H9 (cell line): Measurements from ENCODE around the gene FAM185A. TPM values are rescaled to one million over a fixed set of nuclear protein-coding genes. Genes with fewer than 3 reads are reported as not detected.

Experiments used
- DNase-seq: peaks from one replicate; pipeline ENCODE4 v3.0.0-alpha.2; 2017
- H2AFZ ChIP-seq: one replicate; pipeline ENCODE4 v1.6.1; 2013; ENCODE audit warnings: mild to moderate bottlenecking, low read length, control low read depth, moderate library complexity
- H2AK5ac ChIP-seq: 2 replicates; pipeline ENCODE4 v1.6.1; 2013; ENCODE audit warnings: low read length, control low read depth, mixed read lengths; ENCODE audit not compliant: insufficient read length
- H2BK120ac ChIP-seq: one replicate; pipeline ENCODE4 v1.6.1; 2013; ENCODE audit warnings: low read depth, mild to moderate bottlenecking, low read length, control low read depth, inconsistent platforms; ENCODE audit not compliant: poor library complexity, severe bottlenecking
- H2BK12ac ChIP-seq: 2 replicates; pipeline ENCODE4 v1.6.1; 2013; ENCODE audit warnings: low read length, control low read depth, mixed read lengths, low read depth; ENCODE audit not compliant: insufficient read length
- H2BK15ac ChIP-seq: 2 replicates; pipeline ENCODE4 v1.6.1; 2013; ENCODE audit warnings: low read depth, low read length, control low read depth
- H2BK20ac ChIP-seq: one replicate; pipeline ENCODE4 v1.6.1; 2013; ENCODE audit warnings: low read depth, mild to moderate bottlenecking, low read length, control low read depth, inconsistent platforms; ENCODE audit not compliant: poor library complexity, severe bottlenecking
- H2BK5ac ChIP-seq: 2 replicates; pipeline ENCODE4 v1.6.1; 2013; ENCODE audit warnings: low read length, control low read depth, mixed read lengths; ENCODE audit not compliant: insufficient read length
- H3K14ac ChIP-seq: 2 replicates; pipeline ENCODE4 v1.6.1; 2013; ENCODE audit warnings: low read length, control low read depth; ENCODE audit not compliant: insufficient read depth
- H3K18ac ChIP-seq: 2 replicates; pipeline ENCODE4 v1.6.1; 2013; ENCODE audit warnings: low read depth, mild to moderate bottlenecking, mixed read lengths, low read length, control low read depth; ENCODE audit not compliant: insufficient read length
- H3K23ac ChIP-seq: 2 replicates; pipeline ENCODE4 v1.6.1; 2013; ENCODE audit warnings: low read length, control low read depth, mixed read lengths, low read depth; ENCODE audit not compliant: insufficient read length
- H3K23me2 ChIP-seq: 2 replicates; pipeline ENCODE4 v1.6.1; 2013; ENCODE audit warnings: low read depth, mild to moderate bottlenecking, mixed read lengths, low read length, control low read depth; ENCODE audit not compliant: insufficient read length, poor library complexity, severe bottlenecking
- H3K27ac ChIP-seq: 2 replicates; pipeline ENCODE4 v1.5.1; 2013; ENCODE audit warnings: low read length, control low read depth, mixed read lengths, low read depth; ENCODE audit not compliant: insufficient read length
- H3K27me3 ChIP-seq: 2 replicates; pipeline ENCODE4 v1.6.1; 2013; ENCODE audit warnings: low read length, control low read depth, inconsistent platforms; ENCODE audit not compliant: insufficient read depth
- H3K4ac ChIP-seq: 2 replicates; pipeline ENCODE4 v1.6.1; 2013; ENCODE audit warnings: low read depth, mild to moderate bottlenecking, control low read depth, inconsistent platforms, low read length, moderate library complexity
- H3K4me1 ChIP-seq: 2 replicates; pipeline ENCODE4 v1.6.1; 2013; ENCODE audit warnings: low read length, control low read depth, inconsistent platforms; ENCODE audit not compliant: insufficient read depth
- H3K4me2 ChIP-seq: 2 replicates; pipeline ENCODE4 v1.6.1; 2013; ENCODE audit warnings: low read length, control low read depth, mixed read lengths; ENCODE audit not compliant: insufficient read length, insufficient read depth
- H3K56ac ChIP-seq: 2 replicates; pipeline ENCODE4 v1.6.1; 2013; ENCODE audit warnings: low read depth, mild to moderate bottlenecking, mixed read lengths, low read length, control low read depth; ENCODE audit not compliant: insufficient read length
- H3K79me1 ChIP-seq: 2 replicates; pipeline ENCODE4 v1.6.1; 2013; ENCODE audit warnings: low read depth, mild to moderate bottlenecking, moderate library complexity, low read length, control low read depth, inconsistent platforms; ENCODE audit not compliant: insufficient read depth, poor library complexity, severe bottlenecking
- H3K79me2 ChIP-seq: 2 replicates; pipeline ENCODE4 v1.6.1; 2013; ENCODE audit warnings: low read length, control low read depth, inconsistent platforms; ENCODE audit not compliant: insufficient read depth
- H3K9ac ChIP-seq: 2 replicates; pipeline ENCODE4 v1.6.1; 2013; ENCODE audit warnings: low read length, control low read depth, mixed read lengths; ENCODE audit not compliant: insufficient read length; ENCODE audit errors: extremely low read depth
- H3K9me3 ChIP-seq: one replicate; pipeline ENCODE4 v1.6.1; 2013; ENCODE audit warnings: low read depth, low read length, inconsistent platforms; ENCODE audit not compliant: control insufficient read depth
- H3T11ph ChIP-seq: one replicate; pipeline ENCODE4 v1.6.1; 2013; ENCODE audit warnings: mild to moderate bottlenecking, low read length, control low read depth, inconsistent platforms
- H4K20me1 ChIP-seq: one replicate; pipeline ENCODE4 v1.6.1; 2013; ENCODE audit not compliant: control insufficient read depth, insufficient read length, insufficient read depth
- H4K5ac ChIP-seq: 2 replicates; pipeline ENCODE4 v1.6.1; 2013; ENCODE audit warnings: low read depth, mild to moderate bottlenecking, mixed read lengths, low read length, control low read depth; ENCODE audit not compliant: insufficient read length
- H4K8ac ChIP-seq: replicated peaks from 2 replicates; pipeline ENCODE4 v1.6.1; 2013; ENCODE audit warnings: low read length, control low read depth, mixed read lengths, low read depth; ENCODE audit not compliant: insufficient read length
- H4K91ac ChIP-seq: 2 replicates; pipeline ENCODE4 v1.6.1; 2013; ENCODE audit warnings: low read depth, mild to moderate bottlenecking, moderate library complexity, mixed read lengths, low read length, control low read depth; ENCODE audit not compliant: insufficient read length
- H3K27ac Mint-ChIP-seq, 3 experiments: 2 replicates in 2 of 3; 3 replicates in 1 of 3; pipeline ENCODE4 v1.8.0; 2020 to 2021; ENCODE audit warnings: mixed read lengths in 3 of 3, mild to moderate bottlenecking in 1 of 3, moderate library complexity in 1 of 3
- H3K27me3 Mint-ChIP-seq: 2 replicates; pipeline ENCODE4 v1.8.0; 2021; ENCODE audit warnings: low read depth, mild to moderate bottlenecking, moderate library complexity, mixed read lengths
- H3K36me3 Mint-ChIP-seq, 3 experiments: 2 replicates in 2 of 3; 3 replicates in 1 of 3; pipeline ENCODE4 v1.8.0; 2020 to 2021; ENCODE audit warnings: low read depth in 3 of 3, mixed read lengths in 3 of 3; ENCODE audit not compliant: insufficient read depth in 1 of 3
- H3K4me1 Mint-ChIP-seq, 2 experiments: 2 replicates each; pipeline ENCODE4 v1.8.0; 2020; ENCODE audit warnings: mixed read lengths in 2 of 2
- H3K4me3 Mint-ChIP-seq, 2 experiments: 2 replicates in 1 of 2; 3 replicates in 1 of 2; pipeline ENCODE4 v1.8.0; 2020 to 2021; ENCODE audit warnings: mild to moderate bottlenecking in 2 of 2, mixed read lengths in 2 of 2, moderate library complexity in 1 of 2
- H3K9me3 Mint-ChIP-seq, 2 experiments: 2 replicates in 1 of 2; 3 replicates in 1 of 2; pipeline ENCODE4 v1.8.0; 2020; ENCODE audit warnings: mild to moderate bottlenecking in 2 of 2, mixed read lengths in 2 of 2, moderate library complexity in 1 of 2
- WGBS: extraction: QIAGEN DNeasy Blood & Tissue Kit; methylation state at CpG from one replicate; pipeline ENCODE4 v1.1.7; 2013; ENCODE audit warnings: missing lambda C conversion rate, low lambda C conversion rate, mixed read lengths; ENCODE audit not compliant: insufficient read length; ENCODE audit errors: extremely low coverage; 5-methylcytosine and 5-hydroxymethylcytosine counted together
- total RNA-seq: library from RNA; stranded (reverse); gene quantifications from 2 replicates; pipeline ENCODE4 v1.2.1, GENCODE V29; 2021
- TF ChIP-seq, protein P1 (sequence below): fragments of 200-600 bp; sonication (generic); conservative IDR thresholded peaks from 3 replicates; pipeline ENCODE4 v1.8.0; 2021; ENCODE audit warnings: antibody characterized with exemption, mild to moderate bottlenecking

The FAM185A gene
- total RNA-seq, 1 experiment from 2014 or later = 7.0 TPM

DNA sequence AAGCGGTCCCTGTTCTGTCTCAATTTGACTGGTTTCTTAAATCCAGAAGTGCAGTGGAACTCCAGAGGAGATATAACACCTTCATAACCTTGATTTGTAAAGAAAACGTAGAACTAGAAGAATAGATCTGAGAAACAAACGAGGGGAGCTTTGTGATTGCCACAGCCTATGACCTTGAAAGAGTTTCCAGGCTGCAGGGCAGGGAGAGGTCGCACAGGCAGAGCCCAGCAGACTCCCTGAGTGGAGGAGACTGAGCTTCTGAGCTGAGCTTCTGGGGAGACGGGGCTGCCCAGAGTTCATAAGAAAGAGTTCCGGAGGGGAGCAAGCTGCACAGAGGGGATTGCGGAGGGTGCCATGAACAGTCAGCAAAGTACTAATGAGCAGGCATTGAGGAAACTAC, 57.8 kb downstream of the FAM185A start:
- Histone ChIP-seq H4K91ac (no peak overlapping the region), H2BK120ac (no peak overlapping the region), H3K56ac (no peak overlapping the region), H3K27ac (no peak overlapping the region), H2BK5ac (no peak overlapping the region), H3K79me2 (no peaks in the 10 kb centered on the region), H3K18ac (no peak overlapping the region), H3K9me3 (no peaks in the 10 kb centered on the region), H3K14ac (no peak overlapping the region), H3K4ac (no peak overlapping the region), H2BK12ac (no peak overlapping the region), H4K20me1 (no peaks in the 10 kb centered on the region), H3K4me2 (no peak overlapping the region), H3K23me2 (no peaks in the 10 kb centered on the region), H2BK20ac (no peak overlapping the region), H2BK15ac (no peak overlapping the region), H3K27me3 (no peaks in the 10 kb centered on the region), H4K5ac (no peak overlapping the region), H3T11ph (no peak overlapping the region), H4K8ac (no peak overlapping the region), H3K79me1 (no peaks in the 10 kb centered on the region), H3K23ac (no peak overlapping the region), H2AFZ (no peak overlapping the region), H2AK5ac (no peak overlapping the region), H3K4me1 (no peaks in the 10 kb centered on the region), H3K9ac (no peak overlapping the region)
- Mint-ChIP-seq H3K9me3 (peaks cover 21 to 24% of the 10 kb centered on the region in 2 experiments), H3K27me3 (peaks cover 1% of the 10 kb centered on the region; the same call in 1 of the 2 replicates), H3K36me3 (peaks cover 4 to 25% (median 19%) of the 10 kb centered on the region in 3 experiments), H3K4me1 (no peaks in the 10 kb centered on the region), H3K4me3 (no peak overlapping the region), H3K27ac (peak overlapping the region in 1 of 3 experiments; percentile 70; a peak in 3 of 7 replicates)
- no peak for DNase-seq
- no CpG with 5 or more reads among the region's 7 CpGs for WGBS
- TF ChIP-seq, protein P1, sequence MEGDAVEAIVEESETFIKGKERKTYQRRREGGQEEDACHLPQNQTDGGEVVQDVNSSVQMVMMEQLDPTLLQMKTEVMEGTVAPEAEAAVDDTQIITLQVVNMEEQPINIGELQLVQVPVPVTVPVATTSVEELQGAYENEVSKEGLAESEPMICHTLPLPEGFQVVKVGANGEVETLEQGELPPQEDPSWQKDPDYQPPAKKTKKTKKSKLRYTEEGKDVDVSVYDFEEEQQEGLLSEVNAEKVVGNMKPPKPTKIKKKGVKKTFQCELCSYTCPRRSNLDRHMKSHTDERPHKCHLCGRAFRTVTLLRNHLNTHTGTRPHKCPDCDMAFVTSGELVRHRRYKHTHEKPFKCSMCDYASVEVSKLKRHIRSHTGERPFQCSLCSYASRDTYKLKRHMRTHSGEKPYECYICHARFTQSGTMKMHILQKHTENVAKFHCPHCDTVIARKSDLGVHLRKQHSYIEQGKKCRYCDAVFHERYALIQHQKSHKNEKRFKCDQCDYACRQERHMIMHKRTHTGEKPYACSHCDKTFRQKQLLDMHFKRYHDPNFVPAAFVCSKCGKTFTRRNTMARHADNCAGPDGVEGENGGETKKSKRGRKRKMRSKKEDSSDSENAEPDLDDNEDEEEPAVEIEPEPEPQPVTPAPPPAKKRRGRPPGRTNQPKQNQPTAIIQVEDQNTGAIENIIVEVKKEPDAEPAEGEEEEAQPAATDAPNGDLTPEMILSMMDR = no peak
